DOHH2 (cell line): ENCODE data around the gene VIM.

Experiments used
- EZH2phosphoT487 ChIP-seq: fragments of 200-600 bp; sonication (generic); IDR thresholded peaks from 2 replicates; pipeline ENCODE4 v1.6.1; 2017; ENCODE audit warnings: borderline replicate concordance, mild to moderate bottlenecking, antibody characterized with exemption, low read length, moderate library complexity, mixed read lengths
- TF ChIP-seq, protein P1 (sequence below): fragments of 200-600 bp; sonication (generic); IDR thresholded peaks from one replicate; pipeline ENCODE4 v1.5.1; 2014; ENCODE audit warnings: antibody characterized with exemption, mild to moderate bottlenecking, low read depth, low read length; ENCODE audit not compliant: poor library complexity, severe bottlenecking

DNA sequence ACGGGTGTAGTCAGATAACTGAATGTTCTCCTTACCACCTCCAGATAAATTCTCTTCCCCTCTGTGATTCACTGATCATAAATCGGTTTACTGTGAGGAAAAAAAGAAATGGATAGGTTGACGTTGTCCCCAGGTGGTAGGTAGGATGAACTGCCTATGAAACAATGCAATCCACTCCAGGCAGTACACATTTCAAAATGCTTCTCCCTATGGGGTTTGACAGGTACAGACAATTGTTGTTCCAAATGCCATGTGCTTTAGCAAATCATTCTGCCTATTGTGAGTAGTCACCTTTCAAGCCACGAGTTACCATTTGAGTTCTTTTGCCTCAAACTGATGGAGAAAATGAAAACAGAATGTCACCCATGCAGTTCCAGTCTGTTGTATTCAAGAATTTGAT lies 21.8 kb downstream of the VIM start:
- TF ChIP-seq, protein P1, sequence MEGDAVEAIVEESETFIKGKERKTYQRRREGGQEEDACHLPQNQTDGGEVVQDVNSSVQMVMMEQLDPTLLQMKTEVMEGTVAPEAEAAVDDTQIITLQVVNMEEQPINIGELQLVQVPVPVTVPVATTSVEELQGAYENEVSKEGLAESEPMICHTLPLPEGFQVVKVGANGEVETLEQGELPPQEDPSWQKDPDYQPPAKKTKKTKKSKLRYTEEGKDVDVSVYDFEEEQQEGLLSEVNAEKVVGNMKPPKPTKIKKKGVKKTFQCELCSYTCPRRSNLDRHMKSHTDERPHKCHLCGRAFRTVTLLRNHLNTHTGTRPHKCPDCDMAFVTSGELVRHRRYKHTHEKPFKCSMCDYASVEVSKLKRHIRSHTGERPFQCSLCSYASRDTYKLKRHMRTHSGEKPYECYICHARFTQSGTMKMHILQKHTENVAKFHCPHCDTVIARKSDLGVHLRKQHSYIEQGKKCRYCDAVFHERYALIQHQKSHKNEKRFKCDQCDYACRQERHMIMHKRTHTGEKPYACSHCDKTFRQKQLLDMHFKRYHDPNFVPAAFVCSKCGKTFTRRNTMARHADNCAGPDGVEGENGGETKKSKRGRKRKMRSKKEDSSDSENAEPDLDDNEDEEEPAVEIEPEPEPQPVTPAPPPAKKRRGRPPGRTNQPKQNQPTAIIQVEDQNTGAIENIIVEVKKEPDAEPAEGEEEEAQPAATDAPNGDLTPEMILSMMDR, result no peak
- TF ChIP-seq EZH2phosphoT487, result no peak
